GM21786 (cell line): ENCODE measurements around the gene JRKL.

ENCODE experiments used
- ATAC-seq: cut with Tn5 transposase; IDR thresholded peaks from one replicate; pipeline ENCODE4 v1.9.1; 2021; ENCODE audit not compliant: unreplicated experiment

The JRKL gene

GRCh38 chr11:96389720-96390487, at the start of gene JRKL, which contains the start of gene CCDC82:
TSS of gene JRKL (plus strand) at chr11:96390013. CDS start at chr11:96390650, 637 bp downstream.
TSS of gene CCDC82 (minus strand) at chr11:96389912. CDS start at chr11:96384747, 5,165 bp downstream.
- ATAC-seq = peak; percentile 92

DNA sequence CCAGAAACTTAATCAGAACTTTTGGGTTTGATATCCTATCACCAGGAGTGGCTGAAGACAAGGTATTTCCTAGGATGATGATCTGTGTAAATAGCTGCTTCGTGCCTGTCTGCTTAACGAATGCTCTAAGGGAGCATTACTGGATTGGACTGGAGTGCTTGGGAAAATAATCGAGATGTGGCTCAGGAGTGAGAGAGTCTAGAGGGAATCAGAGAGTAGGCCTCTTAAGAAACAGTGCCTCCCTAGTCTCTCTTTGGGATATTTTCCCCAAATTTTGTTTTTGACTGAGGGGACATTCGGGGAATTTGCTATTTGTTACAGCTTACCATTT, 49.3 kb upstream of the JRKL start:
- ATAC-seq = no peak

- peak; percentile 33 for ATAC-seq
These were observed 48.4 kb upstream of the JRKL start for GRCh38 chr11:96341211-96342013.

- no peak for ATAC-seq
These were observed 47.5 kb upstream of the JRKL start for GRCh38 chr11:96342014-96342960.

- peak; percentile 75 for ATAC-seq
These were observed 46.7 kb upstream of the JRKL start, which contains the start of gene MAML2 for GRCh38 chr11:96342961-96343711. TSS of gene MAML2 (minus strand) at chr11:96343195. CDS start at chr11:96341895, 1,300 bp downstream.

- ATAC-seq = no peak
These were observed 33.0 kb upstream of the JRKL start for GRCh38 chr11:96356848-96357247.

DNA sequence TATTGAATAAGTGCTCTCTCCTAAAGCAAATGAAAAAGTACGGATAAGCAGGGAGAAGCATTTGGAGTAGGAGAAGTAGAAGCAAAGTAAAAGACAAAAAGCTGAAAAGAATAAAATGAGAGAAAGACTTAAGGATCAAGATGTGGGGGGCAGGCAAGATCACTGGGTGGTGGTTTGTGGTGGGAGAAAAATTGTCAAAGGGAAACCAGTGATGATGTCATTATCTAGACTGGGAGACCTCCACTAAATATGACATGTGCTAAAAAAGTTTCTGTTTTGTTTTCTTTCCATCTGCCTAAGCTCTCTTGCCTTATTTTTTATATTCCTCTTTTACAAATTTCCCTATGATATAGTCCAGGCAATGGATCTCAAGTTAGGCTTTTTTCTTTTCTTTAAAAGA, 32.0 kb upstream of the JRKL start:
- no peak for ATAC-seq

DNA sequence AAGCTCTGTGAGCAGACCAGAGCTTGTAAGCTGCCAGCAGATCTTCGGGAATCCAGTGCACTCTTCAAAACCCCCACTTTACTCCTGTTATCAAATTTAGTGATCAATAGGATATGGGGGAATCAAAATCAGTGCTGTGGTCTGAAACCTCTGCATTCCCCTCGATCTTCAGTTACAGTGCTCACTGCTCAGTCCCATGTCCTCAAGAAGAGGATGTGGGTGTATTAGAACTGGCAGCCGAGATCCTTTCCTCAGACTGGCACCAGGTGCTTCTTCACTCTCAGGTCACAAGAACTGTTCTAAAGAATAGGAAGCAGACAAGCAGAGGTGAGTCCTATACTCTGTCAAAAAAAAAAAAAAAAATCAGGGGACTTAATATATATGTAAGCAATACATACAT, 31.5 kb upstream of the JRKL start:
- ATAC-seq = no peak

- no peak for ATAC-seq
These were observed 28.0 kb upstream of the JRKL start for GRCh38 chr11:96361778-96362177.

GRCh38 chr11:96365493-96365892, 24.3 kb upstream of the JRKL start:
- no peak for ATAC-seq

DNA sequence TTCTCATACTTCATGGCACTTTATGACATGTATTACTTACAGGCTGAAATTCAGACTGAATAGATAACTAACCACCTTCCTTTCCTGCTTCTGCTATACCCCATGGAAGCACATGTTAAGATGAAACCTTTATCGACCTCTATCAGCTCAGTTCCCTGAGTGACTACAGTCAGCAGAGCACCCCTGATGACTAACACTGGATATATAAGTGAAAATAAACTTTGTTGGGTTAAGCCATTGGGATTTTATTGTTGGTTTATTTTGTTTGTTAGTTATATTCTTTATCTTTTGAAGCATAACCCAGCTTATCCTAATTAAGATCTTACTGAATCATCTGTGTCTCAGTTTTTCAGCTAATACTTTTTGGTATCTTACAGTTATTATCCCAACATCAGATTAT, 23.8 kb upstream of the JRKL start:
- ATAC-seq = no peak

DNA sequence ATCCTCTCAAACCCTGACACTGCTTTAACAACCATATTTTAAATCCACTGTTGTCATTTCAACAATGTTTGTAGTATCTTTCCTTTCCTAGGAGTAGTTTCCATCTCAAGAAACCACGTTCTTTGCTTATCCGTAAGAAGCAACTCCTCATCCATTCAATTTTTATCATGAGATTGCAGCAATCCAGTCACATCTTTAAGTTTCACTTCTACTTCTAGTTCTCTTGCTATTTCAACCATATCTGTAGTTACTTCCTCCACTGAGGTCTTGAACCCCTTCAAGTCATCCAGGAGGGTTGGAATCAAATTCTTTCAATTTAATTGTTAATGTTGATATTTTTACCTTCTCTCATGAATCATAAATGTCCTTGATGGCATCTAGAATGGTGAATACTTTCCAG, 22.5 kb upstream of the JRKL start:
- ATAC-seq = no peak

DNA sequence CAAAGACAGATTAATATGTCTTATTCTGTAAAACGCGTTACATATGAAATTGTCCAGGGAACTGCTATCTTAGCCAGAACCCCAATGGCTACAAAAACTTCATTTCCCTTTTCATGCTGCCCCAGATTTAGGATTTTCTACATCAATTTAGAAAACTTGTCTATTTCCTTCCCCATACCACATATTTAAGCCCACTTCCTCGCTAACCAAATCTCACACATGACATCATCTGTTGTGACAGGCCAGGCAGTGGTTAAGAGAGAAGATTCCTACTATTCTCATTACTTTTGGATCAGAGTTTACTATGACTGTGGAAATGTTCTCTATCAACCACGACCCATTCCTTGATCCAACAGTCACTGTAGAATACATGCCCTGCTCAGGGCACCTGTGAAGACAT, 16.0 kb upstream of the JRKL start:
- ATAC-seq = no peak

DNA sequence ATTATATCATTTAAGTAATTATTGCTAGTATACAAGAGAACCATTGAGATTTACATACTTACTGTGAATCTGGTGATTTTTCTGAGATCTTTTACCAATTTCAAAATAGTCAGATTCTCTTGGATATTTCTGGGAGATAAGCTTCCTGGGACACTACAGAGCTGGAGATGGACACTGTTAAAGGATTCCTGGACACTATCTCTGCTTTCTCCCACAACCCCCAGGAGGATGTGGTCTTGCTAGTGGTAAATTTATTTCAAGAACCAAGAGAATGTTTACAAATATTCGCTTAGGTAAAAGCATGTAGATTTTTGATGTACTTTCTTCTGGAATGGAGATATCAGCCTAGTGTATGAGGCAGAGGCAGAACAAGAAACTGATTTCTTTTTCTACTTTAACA, 13.0 kb upstream of the JRKL start:
- ATAC-seq = no peak

DNA sequence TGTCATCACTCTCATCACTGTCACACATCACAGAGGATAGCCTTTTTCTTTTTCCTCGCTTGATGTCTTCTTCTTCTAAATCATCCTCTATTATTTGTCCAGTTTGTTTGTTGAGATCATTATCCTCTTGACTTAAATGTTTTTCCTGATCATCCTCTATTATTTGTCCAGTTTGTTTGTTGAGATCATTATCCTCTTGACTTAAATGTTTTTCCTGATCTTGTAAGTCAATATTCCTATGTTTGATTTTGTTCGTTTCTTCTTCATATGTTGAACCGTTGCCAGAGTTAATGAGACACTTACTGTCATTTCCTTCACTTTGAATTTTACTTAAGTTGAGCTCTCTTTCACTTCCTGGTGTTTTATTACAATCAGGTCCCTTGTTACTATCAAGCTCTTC, 5.7 kb upstream of the JRKL start:
- no peak for ATAC-seq

- no peak for ATAC-seq
These were observed 4.6 kb upstream of the JRKL start for GRCh38 chr11:96385187-96385586.

GRCh38 chr11:96388891-96389719, 708 bp upstream of the JRKL start:
- ATAC-seq = peak; percentile 49

GRCh38 chr11:96390488-96390792, 627 bp downstream of the JRKL start:
- no peak for ATAC-seq

DNA sequence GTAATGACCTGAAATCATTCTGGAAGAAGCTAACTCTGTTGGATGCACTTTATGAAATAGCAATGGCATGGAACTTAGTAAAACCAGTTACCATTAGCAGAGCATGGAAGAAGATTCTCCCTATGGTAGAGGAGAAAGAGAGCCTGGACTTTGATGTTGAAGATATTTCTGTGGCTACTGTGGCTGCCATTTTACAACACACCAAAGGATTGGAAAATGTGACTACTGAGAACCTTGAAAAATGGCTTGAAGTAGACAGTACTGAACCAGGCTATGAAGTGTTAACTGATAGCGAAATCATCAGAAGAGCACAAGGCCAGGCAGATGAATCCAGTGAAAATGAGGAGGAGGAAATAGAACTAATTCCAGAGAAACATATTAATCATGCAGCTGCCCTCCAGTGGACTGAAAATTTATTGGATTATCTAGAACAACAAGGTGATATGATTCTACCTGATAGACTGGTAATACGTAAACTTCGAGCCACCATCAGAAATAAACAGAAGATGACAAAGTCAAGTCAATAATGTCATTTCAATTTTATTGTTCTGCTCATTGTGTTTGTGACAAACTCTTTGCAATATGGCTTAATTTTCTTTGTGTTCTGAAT, 2.0 kb downstream of the JRKL start:
- ATAC-seq = no peak
